A549 (cell line): ENCODE measurements around the gene RIT1.

Source experiments
- EP300 ChIP-seq, 2 experiments: fragments of >200 bp; sonication (Bioruptor Twin); formaldehyde crosslinking; IDR thresholded peaks; 2 replicates in 1 of 2; 3 replicates in 1 of 2; pipeline ENCODE4 v1.6.1; 2016 to 2017
- ESRRA ChIP-seq: fragments of 150-350 bp; IDR thresholded peaks from 2 replicates; pipeline ENCODE4 v1.6.1; 2014; ENCODE audit warnings: mild to moderate bottlenecking, low read length, borderline replicate concordance
- POLR2A ChIP-seq: IDR thresholded peaks from 2 replicates; pipeline ENCODE4 v1.6.1; 2012; ENCODE audit warnings: mild to moderate bottlenecking, low read length
- RFX5 ChIP-seq: fragments of 450-650 bp; IDR thresholded peaks from 2 replicates; pipeline ENCODE4 v1.7.1; 2014; ENCODE audit warnings: antibody characterized with exemption, mild to moderate bottlenecking, moderate library complexity
- SMC3 ChIP-seq: fragments of >200 bp; sonication (Bioruptor Twin); formaldehyde crosslinking; IDR thresholded peaks from 3 replicates; pipeline ENCODE4 v1.6.1; 2018; ENCODE audit warnings: inconsistent platforms
- ZNF302 ChIP-seq: fragments of 250-450 bp; sonication (Bioruptor Pico); IDR thresholded peaks from 2 replicates; pipeline ENCODE4 v1.9.0; 2021; ENCODE audit warnings: inconsistent platforms, mild to moderate bottlenecking, moderate library complexity
- TF ChIP-seq, protein P1 (sequence below): fragments of >200 bp; sonication (Bioruptor Twin); formaldehyde crosslinking; IDR thresholded peaks from 3 replicates; pipeline ENCODE4 v1.5.1; 2016
- TF ChIP-seq, protein P2 (sequence below): fragments of 200-600 bp; sonication (generic); IDR thresholded peaks from 2 replicates; pipeline ENCODE4 v1.6.1; 2016; ENCODE audit warnings: antibody characterized with exemption, mild to moderate bottlenecking, moderate library complexity

DNA sequence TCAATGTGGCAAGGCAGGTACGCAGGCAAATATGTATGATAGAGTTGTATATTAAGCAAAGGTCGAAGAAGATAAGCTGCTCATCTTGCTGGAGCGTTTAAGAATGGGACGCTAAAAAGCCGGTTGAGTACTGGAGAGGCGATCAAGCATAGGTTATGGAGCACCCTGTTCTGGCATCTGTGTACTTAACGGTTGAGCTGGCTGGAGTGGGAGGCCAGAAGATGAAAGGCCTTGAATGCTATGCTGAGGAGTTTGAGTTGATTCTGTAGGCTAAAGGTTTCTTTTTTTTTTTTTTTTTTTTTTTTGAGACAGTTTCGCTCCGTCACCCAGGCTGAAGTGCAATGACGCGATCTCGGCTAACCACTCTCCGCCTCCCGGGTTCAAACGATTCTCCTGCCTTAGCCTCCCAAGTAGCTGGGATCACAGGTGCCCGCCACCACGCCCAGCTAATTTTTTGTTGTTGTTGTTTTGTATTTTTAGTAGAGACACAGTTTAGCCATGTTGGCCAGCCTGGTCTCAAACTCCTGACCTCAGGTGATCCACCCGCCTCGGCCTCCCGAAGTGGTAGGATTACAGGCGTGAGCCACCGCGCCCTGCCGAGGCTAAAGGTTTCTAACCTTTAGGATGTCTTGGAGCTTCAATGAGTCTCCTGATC lies 23.9 kb upstream of the RIT1 start:
- TF ChIP-seq RFX5 (no peak), SMC3 (no peak), EP300 (IDR thresholded peaks at IDR 0.05) (no peak), POLR2A (no peak), ZNF302 (no peak), ESRRA (no peak)
- TF ChIP-seq, protein P1, sequence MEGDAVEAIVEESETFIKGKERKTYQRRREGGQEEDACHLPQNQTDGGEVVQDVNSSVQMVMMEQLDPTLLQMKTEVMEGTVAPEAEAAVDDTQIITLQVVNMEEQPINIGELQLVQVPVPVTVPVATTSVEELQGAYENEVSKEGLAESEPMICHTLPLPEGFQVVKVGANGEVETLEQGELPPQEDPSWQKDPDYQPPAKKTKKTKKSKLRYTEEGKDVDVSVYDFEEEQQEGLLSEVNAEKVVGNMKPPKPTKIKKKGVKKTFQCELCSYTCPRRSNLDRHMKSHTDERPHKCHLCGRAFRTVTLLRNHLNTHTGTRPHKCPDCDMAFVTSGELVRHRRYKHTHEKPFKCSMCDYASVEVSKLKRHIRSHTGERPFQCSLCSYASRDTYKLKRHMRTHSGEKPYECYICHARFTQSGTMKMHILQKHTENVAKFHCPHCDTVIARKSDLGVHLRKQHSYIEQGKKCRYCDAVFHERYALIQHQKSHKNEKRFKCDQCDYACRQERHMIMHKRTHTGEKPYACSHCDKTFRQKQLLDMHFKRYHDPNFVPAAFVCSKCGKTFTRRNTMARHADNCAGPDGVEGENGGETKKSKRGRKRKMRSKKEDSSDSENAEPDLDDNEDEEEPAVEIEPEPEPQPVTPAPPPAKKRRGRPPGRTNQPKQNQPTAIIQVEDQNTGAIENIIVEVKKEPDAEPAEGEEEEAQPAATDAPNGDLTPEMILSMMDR, result no peak
- TF ChIP-seq, protein P2, sequence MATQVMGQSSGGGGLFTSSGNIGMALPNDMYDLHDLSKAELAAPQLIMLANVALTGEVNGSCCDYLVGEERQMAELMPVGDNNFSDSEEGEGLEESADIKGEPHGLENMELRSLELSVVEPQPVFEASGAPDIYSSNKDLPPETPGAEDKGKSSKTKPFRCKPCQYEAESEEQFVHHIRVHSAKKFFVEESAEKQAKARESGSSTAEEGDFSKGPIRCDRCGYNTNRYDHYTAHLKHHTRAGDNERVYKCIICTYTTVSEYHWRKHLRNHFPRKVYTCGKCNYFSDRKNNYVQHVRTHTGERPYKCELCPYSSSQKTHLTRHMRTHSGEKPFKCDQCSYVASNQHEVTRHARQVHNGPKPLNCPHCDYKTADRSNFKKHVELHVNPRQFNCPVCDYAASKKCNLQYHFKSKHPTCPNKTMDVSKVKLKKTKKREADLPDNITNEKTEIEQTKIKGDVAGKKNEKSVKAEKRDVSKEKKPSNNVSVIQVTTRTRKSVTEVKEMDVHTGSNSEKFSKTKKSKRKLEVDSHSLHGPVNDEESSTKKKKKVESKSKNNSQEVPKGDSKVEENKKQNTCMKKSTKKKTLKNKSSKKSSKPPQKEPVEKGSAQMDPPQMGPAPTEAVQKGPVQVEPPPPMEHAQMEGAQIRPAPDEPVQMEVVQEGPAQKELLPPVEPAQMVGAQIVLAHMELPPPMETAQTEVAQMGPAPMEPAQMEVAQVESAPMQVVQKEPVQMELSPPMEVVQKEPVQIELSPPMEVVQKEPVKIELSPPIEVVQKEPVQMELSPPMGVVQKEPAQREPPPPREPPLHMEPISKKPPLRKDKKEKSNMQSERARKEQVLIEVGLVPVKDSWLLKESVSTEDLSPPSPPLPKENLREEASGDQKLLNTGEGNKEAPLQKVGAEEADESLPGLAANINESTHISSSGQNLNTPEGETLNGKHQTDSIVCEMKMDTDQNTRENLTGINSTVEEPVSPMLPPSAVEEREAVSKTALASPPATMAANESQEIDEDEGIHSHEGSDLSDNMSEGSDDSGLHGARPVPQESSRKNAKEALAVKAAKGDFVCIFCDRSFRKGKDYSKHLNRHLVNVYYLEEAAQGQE, result no peak
